ENCODE results near the gene CEP128.

The CEP128 gene

GRCh38 chr14:80538633-80539375, 402.7 kb downstream of the CEP128 start:
- Histone ChIP-seq H3K27ac (no peak overlapping the region), H3K4me3 (no peak overlapping the region), H3K9me3 (ENCODE audit: low read depth, low read length) (no peaks in the 10 kb centered on the region), H3K36me3 (ENCODE audit: insufficient read depth, low read length) (no peaks in the 10 kb centered on the region), H3K9ac (ENCODE audit: insufficient read length) (no peak overlapping the region)
- no peak for DNase-seq (ENCODE audit: low read depth, low spot score)
- TF ChIP-seq POLR2AphosphoS5 (IDR thresholded peaks at IDR 0.05; ENCODE audit: borderline replicate concordance, low read depth, low read length) (no peak), FOXP2 (optimal IDR thresholded peaks at IDR 0.05; ENCODE audit: control extremely low read depth, extremely low read length, insufficient read depth) (no peak)

GRCh38 chr14:80537626-80538025, 403.9 kb downstream of the CEP128 start:
- Histone ChIP-seq H3K4me3 (no peak overlapping the region), H3K9ac (ENCODE audit: insufficient read length) (no peak overlapping the region), H3K9me3 (ENCODE audit: low read depth, low read length) (no peaks in the 10 kb centered on the region), H3K27ac (no peak overlapping the region), H3K36me3 (ENCODE audit: insufficient read depth, low read length) (no peaks in the 10 kb centered on the region)
- DNase-seq (ENCODE audit: low read depth, low spot score): no peak
- TF ChIP-seq FOXP2 (optimal IDR thresholded peaks at IDR 0.05; ENCODE audit: control extremely low read depth, extremely low read length, insufficient read depth) (no peak), POLR2AphosphoS5 (IDR thresholded peaks at IDR 0.05; ENCODE audit: borderline replicate concordance, low read depth, low read length) (no peak), EZH2 (IDR thresholded peaks at IDR 0.05) (no peak)

GRCh38 chr14:80536456-80536855, 405.1 kb downstream of the CEP128 start:
- TF ChIP-seq POLR2AphosphoS5 (IDR thresholded peaks at IDR 0.05; ENCODE audit: borderline replicate concordance, low read depth, low read length) (no peak), EZH2 (IDR thresholded peaks at IDR 0.05) (no peak), FOXP2 (optimal IDR thresholded peaks at IDR 0.05; ENCODE audit: control extremely low read depth, extremely low read length, insufficient read depth) (no peak)

GRCh38 chr14:80535171-80535570, 406.4 kb downstream of the CEP128 start:
- Histone ChIP-seq H3K4me3 (peak overlapping the region; percentile 52), H3K9ac (ENCODE audit: insufficient read length) (no peak overlapping the region), H3K9me3 (ENCODE audit: low read depth, low read length) (no peaks in the 10 kb centered on the region), H3K27ac (peak overlapping the region; percentile 78), H3K36me3 (ENCODE audit: insufficient read depth, low read length) (no peaks in the 10 kb centered on the region)
- no peak for TF ChIP-seq EZH2 (IDR thresholded peaks at IDR 0.05)
- no peak for TF ChIP-seq FOXP2 (optimal IDR thresholded peaks at IDR 0.05; ENCODE audit: control extremely low read depth, extremely low read length, insufficient read depth)
- TF ChIP-seq POLR2AphosphoS5 (IDR thresholded peaks at IDR 0.05; ENCODE audit: borderline replicate concordance, low read depth, low read length): no peak
- peak; percentile 66 for DNase-seq (ENCODE audit: low read depth, low spot score)

More at GRCh38 chr14:80536456-80536855, 405.1 kb downstream of the CEP128 start:
- no peak for DNase-seq (ENCODE audit: low read depth, low spot score)
- Histone ChIP-seq H3K27ac (no peak overlapping the region), H3K36me3 (ENCODE audit: insufficient read depth, low read length) (no peaks in the 10 kb centered on the region), H3K9ac (ENCODE audit: insufficient read length) (no peak overlapping the region), H3K4me3 (no peak overlapping the region), H3K9me3 (ENCODE audit: low read depth, low read length) (no peaks in the 10 kb centered on the region)

- no peaks in the 10 kb centered on the region for H3K9me3 ChIP-seq (ENCODE audit: low read depth, low read length)
- no peak for TF ChIP-seq FOXP2 (optimal IDR thresholded peaks at IDR 0.05; ENCODE audit: control extremely low read depth, extremely low read length, insufficient read depth)
- no peak for TF ChIP-seq POLR2AphosphoS5 (IDR thresholded peaks at IDR 0.05; ENCODE audit: borderline replicate concordance, low read depth, low read length)
- TF ChIP-seq EZH2 (IDR thresholded peaks at IDR 0.05): no peak
- H3K36me3 ChIP-seq (ENCODE audit: insufficient read depth, low read length): no peaks in the 10 kb centered on the region
- no peak overlapping the region for H3K27ac ChIP-seq
- no peak for DNase-seq (ENCODE audit: low read depth, low spot score)
- no peak overlapping the region for H3K9ac ChIP-seq (ENCODE audit: insufficient read length)
- H3K4me3 ChIP-seq: no peak overlapping the region
These were observed 417.9 kb downstream of the CEP128 start for GRCh38 chr14:80523518-80524117.

GRCh38 chr14:80522936-80523335, 418.6 kb downstream of the CEP128 start:
- TF ChIP-seq POLR2AphosphoS5 (IDR thresholded peaks at IDR 0.05; ENCODE audit: borderline replicate concordance, low read depth, low read length): no peak
- no peak for TF ChIP-seq EZH2 (IDR thresholded peaks at IDR 0.05)
- TF ChIP-seq FOXP2 (optimal IDR thresholded peaks at IDR 0.05; ENCODE audit: control extremely low read depth, extremely low read length, insufficient read depth): no peak
- no peaks in the 10 kb centered on the region for H3K36me3 ChIP-seq (ENCODE audit: insufficient read depth, low read length)
- H3K4me3 ChIP-seq: no peak overlapping the region
- DNase-seq (ENCODE audit: low read depth, low spot score): no peak
- peak overlapping the region; percentile 47 for H3K27ac ChIP-seq
- H3K9me3 ChIP-seq (ENCODE audit: low read depth, low read length): no peaks in the 10 kb centered on the region
- no peak overlapping the region for H3K9ac ChIP-seq (ENCODE audit: insufficient read length)

- Histone ChIP-seq H3K9me3 (ENCODE audit: low read depth, low read length) (no peaks in the 10 kb centered on the region), H3K4me3 (peak overlapping the region; percentile 23), H3K36me3 (ENCODE audit: insufficient read depth, low read length) (no peaks in the 10 kb centered on the region), H3K27ac (peak overlapping the region; percentile 47), H3K9ac (ENCODE audit: insufficient read length) (no peak overlapping the region)
- no peak for TF ChIP-seq EZH2 (IDR thresholded peaks at IDR 0.05)
- TF ChIP-seq FOXP2 (optimal IDR thresholded peaks at IDR 0.05; ENCODE audit: control extremely low read depth, extremely low read length, insufficient read depth): no peak
- no peak for TF ChIP-seq POLR2AphosphoS5 (IDR thresholded peaks at IDR 0.05; ENCODE audit: borderline replicate concordance, low read depth, low read length)
- no peak for DNase-seq (ENCODE audit: low read depth, low spot score)
These were observed 419.1 kb downstream of the CEP128 start for GRCh38 chr14:80522411-80522810.

GRCh38 chr14:80521456-80521855, 420.1 kb downstream of the CEP128 start:
- TF ChIP-seq FOXP2 (optimal IDR thresholded peaks at IDR 0.05; ENCODE audit: control extremely low read depth, extremely low read length, insufficient read depth) (no peak), EZH2 (IDR thresholded peaks at IDR 0.05) (no peak), POLR2AphosphoS5 (IDR thresholded peaks at IDR 0.05; ENCODE audit: borderline replicate concordance, low read depth, low read length) (no peak)
- no peak for DNase-seq (ENCODE audit: low read depth, low spot score)
- H3K36me3 ChIP-seq (ENCODE audit: insufficient read depth, low read length): no peaks in the 10 kb centered on the region

More at GRCh38 chr14:80521456-80521855, 420.1 kb downstream of the CEP128 start:
- Histone ChIP-seq H3K27ac (no peak overlapping the region), H3K9me3 (ENCODE audit: low read depth, low read length) (no peaks in the 10 kb centered on the region), H3K4me3 (no peak overlapping the region), H3K9ac (ENCODE audit: insufficient read length) (no peak overlapping the region)
